Measurements from ENCODE around the gene MLXIP. TPM values are rescaled to one million over a fixed set of nuclear protein-coding genes. Genes with fewer than 3 reads are reported as not detected.
A peak's percentile ranks its signal among the peaks of the same experiment; 100 is the strongest.

Gene MLXIP
- total and polyA plus RNA-seq, 2 of the 8 experiments (the other 6 are each of a cell fraction or from before 2014, with no cell fraction given): 5.5 to 40.5 TPM

GRCh38 chr12:122094735-122095631 lies 16.4 kb downstream of the MLXIP start:
- Histone ChIP-seq H3K4me3 (ENCODE audit: extremely low read depth in 1 of 4, insufficient read depth in 2 of 4, low read depth in 3 of 4, low read length in 4 of 4) (no peak overlapping the region), H2AK5ac (ENCODE audit: low read depth, low read length) (peak overlapping the region; percentile 98), H3K36me3 (ENCODE audit: control insufficient read depth in 2 of 4, insufficient read depth in 4 of 4, low read length in 3 of 4) (no peaks in the 10 kb centered on the region; a peak in 1 of 8 replicates), H2BK20ac (ENCODE audit: low read length) (peak overlapping the region; percentile 53; the same call in 1 of the 2 replicates), H2BK12ac (ENCODE audit: low read depth, low read length) (peak overlapping the region; percentile 30; the same call in 1 of the 2 replicates), H3K79me1 (ENCODE audit: low read depth, low read length) (peaks cover 28% of the 10 kb centered on the region), H2BK15ac (ENCODE audit: low read length) (peak overlapping the region; percentile 50; the same call in 1 of the 2 replicates), H3K23ac (ENCODE audit: insufficient read length) (peak overlapping the region; percentile 20), H3K4ac (replicated peaks; ENCODE audit: insufficient read length, low read depth, low read length) (no peak overlapping the region), H3K79me2 (ENCODE audit: control insufficient read depth in 1 of 2, insufficient read depth in 2 of 2, low read length in 2 of 2) (peaks cover 5 to 21% of the 10 kb centered on the region in 2 experiments; a peak in 3 of 4 replicates), H2BK120ac (replicated peaks; ENCODE audit: low read depth, low read length) (no peak overlapping the region), H4K8ac (ENCODE audit: extremely low read depth, insufficient read depth, low read length) (peak overlapping the region; percentile 62; the same call in 1 of the 2 replicates), H3K9ac (replicated peaks in 1 of 4; ENCODE audit: extremely low read depth in 1 of 4, low read depth in 3 of 4, low read length in 3 of 4) (no peak overlapping the region), H3K27ac (ENCODE audit: low read depth, low read length) (no peak overlapping the region), H2AFZ (ENCODE audit: low read length) (no peak overlapping the region), H2BK5ac (ENCODE audit: low read depth, low read length) (peak overlapping the region; percentile 62), H3K18ac (ENCODE audit: extremely low read depth, low read length) (no peak overlapping the region), H3K9me3 (ENCODE audit: insufficient read depth in 2 of 2, low read depth in 1 of 2, low read length in 1 of 2) (no peaks in the 10 kb centered on the region), H4K91ac (replicated peaks; ENCODE audit: insufficient read length, low read length) (peak overlapping the region; percentile 96), H4K5ac (ENCODE audit: insufficient read length, low read depth, low read length) (no peak overlapping the region), H3K4me2 (ENCODE audit: insufficient read depth in 1 of 2, low read depth in 2 of 2, low read length in 2 of 2) (no peak overlapping the region), H3K14ac (ENCODE audit: insufficient read length) (no peak overlapping the region), H3K23me2 (ENCODE audit: low read depth, low read length) (peaks cover 25% of the 10 kb centered on the region; the same call in 1 of the 2 replicates), H4K20me1 (replicated peaks in 1 of 2; ENCODE audit: control insufficient read depth in 1 of 2, insufficient read depth in 2 of 2, low read length in 2 of 2) (peaks cover 3 to 25% of the 10 kb centered on the region in 2 experiments), H3K27me3 (replicated peaks in 1 of 4; ENCODE audit: control insufficient read depth in 3 of 4, extremely low read depth in 1 of 4, insufficient read depth in 3 of 4, low read length in 3 of 4) (no peaks in the 10 kb centered on the region; a peak in 1 of 7 replicates), H3K4me1 (replicated peaks in 1 of 4; ENCODE audit: control insufficient read depth in 3 of 4, insufficient read depth in 4 of 4, low read length in 3 of 4) (peaks cover 0 to 6% (median 0%) of the 10 kb centered on the region in 4 experiments; a peak in 3 of 7 replicates), H3K56ac (replicated peaks; ENCODE audit: insufficient read length, low read depth, low read length) (peak overlapping the region; percentile 100)
- FAIRE-seq (no peak), DNase-seq (ENCODE audit: low read depth in 1 of 2, low spot score in 2 of 2) (no peak)
- TF ChIP-seq SIRT6 (IDR thresholded peaks at IDR 0.05; ENCODE audit: low read length): no peak
- TF ChIP-seq SUZ12 (IDR thresholded peaks at IDR 0.05; ENCODE audit: low read length): no peak
- TF ChIP-seq HDAC6 (IDR thresholded peaks at IDR 0.05; ENCODE audit: low read depth, low read length): peak; percentile 2
- POLR2A ChIA-PET (ENCODE audit: partially characterized antibody): interaction anchor here (1.0 kb wide), 2 partner anchors 15 to 17 kb away, joined by 3 to 5 read pairs; no protein-coding TSS in a partner anchor
- CTCF ChIA-PET (ENCODE audit: partially characterized antibody): interaction anchor here (1.2 to 4.8 kb wide), 4 partner anchors 14 to 48 kb away, joined by 3 to 40 read pairs (median 8); no protein-coding TSS in a partner anchor
- 90% methylated on average over 10 of the region's 10 CpGs; no CpG with 5 or more reads in 1 of the 2 experiments for WGBS, 2 experiments (ENCODE audit: extremely low coverage in 1 of 2, insufficient coverage in 1 of 2, insufficient read length in 1 of 2, insufficient replicate concordance in 2 of 2, low coverage in 1 of 2, low lambda C conversion rate in 2 of 2, missing lambda C conversion rate in 1 of 2)
